ENCODE results near the gene CLSTN2.

The CLSTN2 gene

DNA sequence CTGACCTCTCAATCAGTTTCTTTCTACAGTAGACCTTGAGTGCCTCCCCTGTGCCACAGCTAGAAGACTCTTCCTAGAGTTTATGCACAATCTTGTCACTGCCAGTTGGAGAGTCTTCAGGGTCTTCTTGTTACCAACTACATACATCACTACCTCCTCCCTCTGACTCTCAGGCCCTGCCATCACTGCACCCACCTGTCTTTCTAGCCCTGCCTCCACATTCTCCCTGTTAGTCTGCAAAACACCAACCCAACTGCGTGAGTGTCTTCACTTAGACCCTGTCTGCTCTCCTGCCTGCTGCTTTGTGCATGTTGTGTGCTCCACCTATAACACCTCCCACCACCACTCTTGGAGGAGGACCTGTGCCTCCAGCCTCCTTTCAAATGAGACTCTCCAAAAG, 34.4 kb downstream of the CLSTN2 start:
- Mint-ChIP-seq H3K27ac (no peak overlapping the region), H3K4me3 (no peak overlapping the region), H3K27me3 (peaks cover 10% of the 10 kb centered on the region), H3K4me1 (ENCODE audit: low read depth) (no peaks in the 10 kb centered on the region), H3K9me3 (ENCODE audit: low read depth) (no peaks in the 10 kb centered on the region), H3K36me3 (no peaks in the 10 kb centered on the region)

DNA sequence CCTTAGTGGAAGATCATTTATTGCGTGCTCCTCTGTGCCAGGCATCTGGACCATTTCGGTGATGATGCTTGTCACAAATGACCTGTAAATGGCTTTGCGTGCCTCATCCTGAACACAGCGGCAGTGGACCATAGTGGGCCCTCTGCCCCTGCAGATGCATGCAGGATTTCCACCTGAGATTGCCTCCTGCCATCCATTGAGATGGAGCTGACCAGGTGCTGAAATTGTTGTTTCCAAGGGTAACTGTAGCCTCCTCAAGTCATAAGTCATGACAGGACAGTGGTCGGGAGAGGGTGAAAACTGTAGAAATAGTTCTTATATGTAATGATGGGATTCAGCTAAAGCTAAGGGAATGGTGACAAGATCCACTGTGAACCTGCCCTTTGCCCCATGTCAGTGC, 35.5 kb downstream of the CLSTN2 start:
- Mint-ChIP-seq H3K36me3 (no peaks in the 10 kb centered on the region), H3K4me1 (ENCODE audit: low read depth) (no peaks in the 10 kb centered on the region), H3K4me3 (no peak overlapping the region), H3K27me3 (peaks cover 8% of the 10 kb centered on the region), H3K9me3 (ENCODE audit: low read depth) (no peaks in the 10 kb centered on the region), H3K27ac (no peak overlapping the region)

- no peaks in the 10 kb centered on the region for H3K9me3 Mint-ChIP-seq (ENCODE audit: low read depth)
These were observed 39.9 kb downstream of the CLSTN2 start for GRCh38 chr3:139974809-139975425.

GRCh38 chr3:139975594-139976365, 40.8 kb downstream of the CLSTN2 start:
- Mint-ChIP-seq H3K4me3 (no peak overlapping the region), H3K36me3 (no peaks in the 10 kb centered on the region), H3K27ac (no peak overlapping the region), H3K4me1 (ENCODE audit: low read depth) (no peaks in the 10 kb centered on the region), H3K27me3 (no peaks in the 10 kb centered on the region), H3K9me3 (ENCODE audit: low read depth) (no peaks in the 10 kb centered on the region)

More at GRCh38 chr3:139974809-139975425, 39.9 kb downstream of the CLSTN2 start:
- H3K4me1 Mint-ChIP-seq (ENCODE audit: low read depth), result no peaks in the 10 kb centered on the region
- no peak overlapping the region for H3K27ac Mint-ChIP-seq
- H3K27me3 Mint-ChIP-seq, result no peaks in the 10 kb centered on the region
- no peaks in the 10 kb centered on the region for H3K36me3 Mint-ChIP-seq
- no peak overlapping the region for H3K4me3 Mint-ChIP-seq

DNA sequence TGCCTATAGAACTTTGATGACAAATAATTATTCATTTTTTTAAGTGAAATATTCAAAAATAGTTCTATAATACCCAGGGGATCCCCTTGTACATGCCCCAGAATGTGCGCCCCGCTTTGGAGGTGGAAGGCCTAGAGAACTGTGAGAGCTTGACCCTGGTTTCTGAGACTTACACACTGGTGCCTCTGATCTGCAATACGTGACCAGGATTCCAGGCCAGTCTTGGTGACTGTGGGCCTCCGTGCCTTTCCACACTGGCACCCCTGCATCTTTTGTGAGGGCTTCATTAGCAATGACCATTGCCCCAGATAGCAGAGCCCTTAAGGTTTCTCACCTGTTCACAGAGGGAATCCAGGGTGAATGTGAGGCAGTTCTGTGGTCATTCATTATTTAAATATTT, 44.0 kb downstream of the CLSTN2 start:
- Mint-ChIP-seq H3K27me3 (no peaks in the 10 kb centered on the region), H3K9me3 (ENCODE audit: low read depth) (no peaks in the 10 kb centered on the region), H3K4me3 (no peak overlapping the region), H3K36me3 (no peaks in the 10 kb centered on the region), H3K4me1 (ENCODE audit: low read depth) (no peaks in the 10 kb centered on the region), H3K27ac (no peak overlapping the region)

GRCh38 chr3:139979991-139980390, 45.0 kb downstream of the CLSTN2 start:
- Mint-ChIP-seq H3K4me3 (no peak overlapping the region), H3K27ac (no peak overlapping the region), H3K36me3 (no peaks in the 10 kb centered on the region), H3K9me3 (ENCODE audit: low read depth) (no peaks in the 10 kb centered on the region), H3K27me3 (peaks cover 6% of the 10 kb centered on the region), H3K4me1 (ENCODE audit: low read depth) (no peaks in the 10 kb centered on the region)

- Mint-ChIP-seq H3K4me3 (no peak overlapping the region), H3K4me1 (ENCODE audit: low read depth) (no peaks in the 10 kb centered on the region), H3K36me3 (no peaks in the 10 kb centered on the region), H3K9me3 (ENCODE audit: low read depth) (no peaks in the 10 kb centered on the region), H3K27ac (no peak overlapping the region), H3K27me3 (peaks cover 7% of the 10 kb centered on the region)
These were observed 47.4 kb downstream of the CLSTN2 start for GRCh38 chr3:139982404-139982803.

DNA sequence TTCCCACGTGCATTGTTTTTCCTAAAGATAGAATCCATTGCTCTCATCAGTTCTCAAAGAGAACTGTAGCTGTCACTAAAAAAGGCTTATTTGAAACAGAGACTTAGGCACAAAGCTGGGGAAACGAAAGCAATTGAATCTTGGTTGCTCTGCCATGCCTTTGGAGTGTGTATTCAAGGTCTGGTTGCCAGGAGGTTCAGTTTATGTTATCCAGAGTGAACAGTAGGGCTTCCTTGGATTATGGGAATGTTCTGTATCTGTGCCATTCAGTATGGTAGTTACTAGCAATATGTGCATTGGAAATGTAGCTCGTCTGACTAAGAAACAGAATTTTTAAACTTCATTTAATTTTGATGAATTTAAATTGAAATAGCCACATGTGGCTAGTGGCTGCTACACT, 50.6 kb downstream of the CLSTN2 start:
- no peak overlapping the region for H3K27ac Mint-ChIP-seq
- H3K27me3 Mint-ChIP-seq, result peaks cover 7% of the 10 kb centered on the region
- H3K9me3 Mint-ChIP-seq (ENCODE audit: low read depth), result no peaks in the 10 kb centered on the region
- no peaks in the 10 kb centered on the region for H3K36me3 Mint-ChIP-seq
- H3K4me1 Mint-ChIP-seq (ENCODE audit: low read depth), result no peaks in the 10 kb centered on the region
- no peak overlapping the region for H3K4me3 Mint-ChIP-seq

DNA sequence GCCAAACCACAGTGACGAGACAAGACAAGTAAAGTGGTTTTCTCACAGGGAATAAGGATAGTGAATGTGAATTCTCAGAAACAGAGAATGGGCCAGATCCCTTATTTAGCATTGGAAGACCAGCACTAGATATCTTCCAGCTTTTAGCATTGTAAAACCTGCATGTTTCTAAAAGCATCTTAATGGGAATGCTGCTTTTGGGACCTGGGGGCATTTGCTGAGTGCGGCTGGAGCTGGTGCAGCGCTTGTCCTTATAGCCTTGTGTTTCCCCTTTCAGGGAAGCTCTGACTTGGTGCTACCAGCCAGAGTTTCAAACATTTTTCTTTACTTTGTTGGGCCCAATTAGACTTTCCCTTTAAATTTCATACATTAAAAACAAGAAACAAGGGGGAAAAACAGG, 52.9 kb downstream of the CLSTN2 start:
- H3K36me3 Mint-ChIP-seq, result no peaks in the 10 kb centered on the region
- no peak overlapping the region for H3K27ac Mint-ChIP-seq
- no peak overlapping the region for H3K4me3 Mint-ChIP-seq
- no peaks in the 10 kb centered on the region for H3K4me1 Mint-ChIP-seq (ENCODE audit: low read depth)
- H3K27me3 Mint-ChIP-seq, result peaks cover 7% of the 10 kb centered on the region
- H3K9me3 Mint-ChIP-seq (ENCODE audit: low read depth), result no peaks in the 10 kb centered on the region

GRCh38 chr3:139988472-139989156, 53.6 kb downstream of the CLSTN2 start:
- Mint-ChIP-seq H3K27me3 (peaks cover 7% of the 10 kb centered on the region), H3K4me1 (ENCODE audit: low read depth) (no peaks in the 10 kb centered on the region), H3K27ac (no peak overlapping the region), H3K36me3 (no peaks in the 10 kb centered on the region), H3K9me3 (ENCODE audit: low read depth) (no peaks in the 10 kb centered on the region), H3K4me3 (no peak overlapping the region)

DNA sequence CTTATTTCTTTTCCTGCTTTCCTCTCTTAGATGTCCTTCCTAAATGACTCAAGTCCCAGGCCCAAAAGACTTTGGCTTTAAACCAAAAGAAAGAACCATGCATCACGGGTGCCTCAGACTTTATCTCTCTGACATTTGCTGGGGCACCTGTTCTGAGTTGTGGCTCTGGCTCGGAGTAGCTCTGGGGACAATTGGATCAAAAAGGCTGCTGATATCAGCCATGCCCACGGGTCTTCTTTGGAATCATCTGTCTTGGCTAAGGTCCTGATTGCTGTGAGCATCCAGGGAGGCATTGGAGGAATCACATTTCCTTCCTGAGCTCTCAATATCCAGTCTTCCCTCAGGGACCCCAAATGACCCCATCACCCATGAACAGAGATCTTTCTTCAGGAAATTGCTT, 59.9 kb downstream of the CLSTN2 start:
- Mint-ChIP-seq H3K9me3 (ENCODE audit: low read depth) (no peaks in the 10 kb centered on the region), H3K4me3 (no peak overlapping the region), H3K4me1 (ENCODE audit: low read depth) (no peaks in the 10 kb centered on the region), H3K36me3 (no peaks in the 10 kb centered on the region), H3K27ac (no peak overlapping the region), H3K27me3 (peaks cover 3% of the 10 kb centered on the region)

- Mint-ChIP-seq H3K4me3 (no peak overlapping the region), H3K9me3 (ENCODE audit: low read depth) (no peaks in the 10 kb centered on the region), H3K27ac (no peak overlapping the region), H3K27me3 (peaks cover 7% of the 10 kb centered on the region), H3K36me3 (no peaks in the 10 kb centered on the region), H3K4me1 (ENCODE audit: low read depth) (no peaks in the 10 kb centered on the region)
These were observed 69.3 kb downstream of the CLSTN2 start for GRCh38 chr3:140004271-140004670.

DNA sequence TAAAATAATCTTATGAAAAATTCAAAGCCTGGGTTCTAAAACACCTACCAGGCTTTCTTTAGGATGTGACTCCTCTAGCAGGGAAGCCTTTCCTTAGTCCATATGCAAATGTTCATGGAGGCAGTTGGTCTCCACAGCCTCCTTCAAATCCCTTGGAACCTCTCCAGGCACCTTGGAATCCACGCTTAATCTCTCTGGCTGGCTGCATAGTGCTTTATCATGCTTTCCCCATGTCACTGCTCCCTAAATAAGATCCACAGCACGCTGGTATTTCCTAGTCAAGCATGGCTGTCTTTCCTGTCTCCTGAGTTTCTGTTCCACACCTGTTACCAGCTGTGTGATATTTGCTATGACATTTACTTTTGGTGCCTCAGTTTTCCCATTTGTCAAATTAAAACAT, 71.3 kb downstream of the CLSTN2 start:
- Mint-ChIP-seq H3K4me1 (ENCODE audit: low read depth) (no peaks in the 10 kb centered on the region), H3K27ac (no peak overlapping the region), H3K9me3 (ENCODE audit: low read depth) (no peaks in the 10 kb centered on the region), H3K4me3 (no peak overlapping the region), H3K36me3 (no peaks in the 10 kb centered on the region), H3K27me3 (peaks cover 3% of the 10 kb centered on the region)

GRCh38 chr3:140007081-140007480, 72.1 kb downstream of the CLSTN2 start:
- no peaks in the 10 kb centered on the region for H3K9me3 Mint-ChIP-seq (ENCODE audit: low read depth)
- no peak overlapping the region for H3K27ac Mint-ChIP-seq

More at GRCh38 chr3:140007081-140007480, 72.1 kb downstream of the CLSTN2 start:
- no peaks in the 10 kb centered on the region for H3K4me1 Mint-ChIP-seq (ENCODE audit: low read depth)
- H3K4me3 Mint-ChIP-seq, result no peak overlapping the region
- peaks cover 3% of the 10 kb centered on the region for H3K27me3 Mint-ChIP-seq
- no peaks in the 10 kb centered on the region for H3K36me3 Mint-ChIP-seq
